ENCODE results near the gene MYMX. TPM values are rescaled to one million over a fixed set of nuclear protein-coding genes. Genes with fewer than 3 reads are reported as not detected.
A peak's percentile ranks its signal among the peaks of the same experiment; 100 is the strongest.

Gene MYMX
- total and polyA plus RNA-seq, 2 of the 13 experiments (the other 11 are each of a cell fraction or from before 2014, with no cell fraction given): not detected

DNA sequence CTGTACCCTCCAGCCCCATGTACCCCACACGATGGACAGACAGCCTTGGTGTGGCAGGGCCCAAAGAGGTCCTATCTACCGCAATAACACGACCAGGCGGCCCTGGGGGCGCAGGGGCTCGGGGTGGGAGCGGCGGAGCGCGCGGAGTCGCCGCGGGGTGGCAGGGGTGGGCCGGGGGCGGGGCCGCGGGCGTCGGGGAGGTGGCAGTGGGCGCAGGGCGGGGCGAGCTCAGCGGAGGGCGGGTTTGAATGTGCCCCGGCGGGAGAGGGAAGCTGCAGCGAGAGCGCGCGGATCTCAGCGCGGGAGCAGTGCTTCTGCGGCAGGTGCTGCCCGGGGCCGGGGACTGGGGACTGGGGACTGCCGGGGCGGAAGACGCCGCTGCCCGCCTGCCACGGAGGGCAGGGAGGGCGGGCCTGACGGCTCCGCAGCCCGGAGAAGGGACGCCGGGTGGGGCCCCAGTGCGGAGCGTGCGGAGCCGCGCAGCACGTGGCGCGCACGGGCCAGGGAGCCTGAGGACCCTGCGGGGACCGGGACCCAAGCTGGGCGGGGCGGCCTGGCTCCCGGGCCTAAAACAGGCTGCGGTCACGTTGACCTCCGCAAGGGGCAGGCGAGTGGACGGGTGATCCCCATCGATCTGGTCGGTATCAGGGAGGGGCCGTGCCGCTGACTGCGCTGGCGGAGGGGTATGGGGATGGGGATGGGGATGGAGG, 6.7 kb downstream of the MYMX start, which contains the start of gene SLC29A1 (continued):
- TF ChIP-seq KAT2B (IDR thresholded peaks at IDR 0.05; ENCODE audit: borderline replicate concordance, low read depth, low read length) (peak; percentile 70; the same call in 1 of the 2 replicates), SIX4 (CRISPR knock-in tag; IDR thresholded peaks at IDR 0.05) (0 out of 2 replicates have a peak, but pooled peaks have one; percentile 19), ZNF577 (CRISPR knock-in tag; IDR thresholded peaks at IDR 0.05; ENCODE audit: borderline replicate concordance, low read depth) (no peak), ZNF329 (CRISPR knock-in tag; IDR thresholded peaks at IDR 0.05; ENCODE audit: low read depth) (peak; percentile 39; the same call in 1 of the 2 replicates), PHF20 (CRISPR knock-in tag; IDR thresholded peaks at IDR 0.05) (peak; percentile 54; the same call in 1 of the 2 replicates), ZNF546 (CRISPR knock-in tag; conservative IDR thresholded peaks at IDR 0.05) (peak; percentile 88), REPIN1 (CRISPR knock-in tag; IDR thresholded peaks at IDR 0.05; ENCODE audit: borderline replicate concordance, low read depth) (peak; percentile 65; the same call in 1 of the 2 replicates), ZNF230 (CRISPR knock-in tag; IDR thresholded peaks at IDR 0.05) (peak; percentile 37; the same call in 1 of the 2 replicates), NPAS2 (CRISPR knock-in tag; IDR thresholded peaks at IDR 0.05; ENCODE audit: borderline replicate concordance) (no peak), ZNF446 (CRISPR knock-in tag; IDR thresholded peaks at IDR 0.05) (no peak), GATAD1 (CRISPR knock-in tag; IDR thresholded peaks at IDR 0.05) (no peak), ZFP90 (CRISPR knock-in tag; IDR thresholded peaks at IDR 0.05; ENCODE audit: borderline replicate concordance) (peak; percentile 47; the same call in 1 of the 2 replicates), GATAD2A (CRISPR knock-in tag; IDR thresholded peaks at IDR 0.05) (no peak), ZFY (CRISPR knock-in tag; IDR thresholded peaks at IDR 0.05) (peak; percentile 87), MXD4 (CRISPR knock-in tag; IDR thresholded peaks at IDR 0.05) (peak; percentile 81; the same call in 1 of the 2 replicates), ZNF430 (CRISPR knock-in tag; IDR thresholded peaks at IDR 0.05) (peak; percentile 59; the same call in 1 of the 2 replicates), PHF5A (CRISPR knock-in tag; IDR thresholded peaks at IDR 0.05; ENCODE audit: low read depth, unreplicated experiment) (peak; percentile 80), SALL1 (CRISPR knock-in tag; IDR thresholded peaks at IDR 0.05) (peak; percentile 77), NR2C2 (CRISPR knock-in tag; IDR thresholded peaks at IDR 0.05; ENCODE audit: borderline replicate concordance) (peak; percentile 60; the same call in 1 of the 2 replicates), TOPORS (CRISPR knock-in tag; IDR thresholded peaks at IDR 0.05) (no peak; the same call in 1 of the 2 replicates), MAZ (IDR thresholded peaks at IDR 0.05; ENCODE audit: borderline replicate concordance, low read depth, low read length) (0 out of 2 replicates have a peak, but pooled peaks have one; percentile 27), MAZ (CRISPR knock-in tag; IDR thresholded peaks at IDR 0.05; ENCODE audit: low read depth) (peak; percentile 71; the same call in 1 of the 2 replicates)
- TF ChIP-seq, protein P1, sequence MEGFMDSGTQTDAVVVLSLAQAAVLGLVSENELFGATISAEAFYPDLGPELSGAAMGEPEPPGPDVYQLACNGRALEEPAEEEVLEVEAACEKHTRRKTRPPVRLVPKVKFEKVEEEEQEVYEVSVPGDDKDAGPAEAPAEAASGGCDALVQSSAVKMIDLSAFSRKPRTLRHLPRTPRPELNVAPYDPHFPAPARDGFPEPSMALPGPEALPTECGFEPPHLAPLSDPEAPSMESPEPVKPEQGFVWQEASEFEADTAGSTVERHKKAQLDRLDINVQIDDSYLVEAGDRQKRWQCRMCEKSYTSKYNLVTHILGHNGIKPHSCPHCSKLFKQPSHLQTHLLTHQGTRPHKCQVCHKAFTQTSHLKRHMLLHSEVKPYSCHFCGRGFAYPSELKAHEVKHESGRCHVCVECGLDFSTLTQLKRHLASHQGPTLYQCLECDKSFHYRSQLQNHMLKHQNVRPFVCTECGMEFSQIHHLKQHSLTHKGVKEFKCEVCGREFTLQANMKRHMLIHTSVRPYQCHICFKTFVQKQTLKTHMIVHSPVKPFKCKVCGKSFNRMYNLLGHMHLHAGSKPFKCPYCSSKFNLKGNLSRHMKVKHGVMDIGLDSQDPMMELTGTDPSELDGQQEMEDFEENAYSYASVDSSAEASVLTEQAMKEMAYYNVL (CRISPR knock-in tag; IDR thresholded peaks at IDR 0.05; ENCODE audit: borderline replicate concordance): peak; percentile 8; the same call in 1 of the 2 replicates
- TF ChIP-seq, protein P2, sequence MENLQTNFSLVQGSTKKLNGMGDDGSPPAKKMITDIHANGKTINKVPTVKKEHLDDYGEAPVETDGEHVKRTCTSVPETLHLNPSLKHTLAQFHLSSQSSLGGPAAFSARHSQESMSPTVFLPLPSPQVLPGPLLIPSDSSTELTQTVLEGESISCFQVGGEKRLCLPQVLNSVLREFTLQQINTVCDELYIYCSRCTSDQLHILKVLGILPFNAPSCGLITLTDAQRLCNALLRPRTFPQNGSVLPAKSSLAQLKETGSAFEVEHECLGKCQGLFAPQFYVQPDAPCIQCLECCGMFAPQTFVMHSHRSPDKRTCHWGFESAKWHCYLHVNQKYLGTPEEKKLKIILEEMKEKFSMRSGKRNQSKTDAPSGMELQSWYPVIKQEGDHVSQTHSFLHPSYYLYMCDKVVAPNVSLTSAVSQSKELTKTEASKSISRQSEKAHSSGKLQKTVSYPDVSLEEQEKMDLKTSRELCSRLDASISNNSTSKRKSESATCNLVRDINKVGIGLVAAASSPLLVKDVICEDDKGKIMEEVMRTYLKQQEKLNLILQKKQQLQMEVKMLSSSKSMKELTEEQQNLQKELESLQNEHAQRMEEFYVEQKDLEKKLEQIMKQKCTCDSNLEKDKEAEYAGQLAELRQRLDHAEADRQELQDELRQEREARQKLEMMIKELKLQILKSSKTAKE (CRISPR knock-in tag; IDR thresholded peaks at IDR 0.05; ENCODE audit: borderline replicate concordance): peak; percentile 52; the same call in 1 of the 2 replicates
- TF ChIP-seq, protein P3, sequence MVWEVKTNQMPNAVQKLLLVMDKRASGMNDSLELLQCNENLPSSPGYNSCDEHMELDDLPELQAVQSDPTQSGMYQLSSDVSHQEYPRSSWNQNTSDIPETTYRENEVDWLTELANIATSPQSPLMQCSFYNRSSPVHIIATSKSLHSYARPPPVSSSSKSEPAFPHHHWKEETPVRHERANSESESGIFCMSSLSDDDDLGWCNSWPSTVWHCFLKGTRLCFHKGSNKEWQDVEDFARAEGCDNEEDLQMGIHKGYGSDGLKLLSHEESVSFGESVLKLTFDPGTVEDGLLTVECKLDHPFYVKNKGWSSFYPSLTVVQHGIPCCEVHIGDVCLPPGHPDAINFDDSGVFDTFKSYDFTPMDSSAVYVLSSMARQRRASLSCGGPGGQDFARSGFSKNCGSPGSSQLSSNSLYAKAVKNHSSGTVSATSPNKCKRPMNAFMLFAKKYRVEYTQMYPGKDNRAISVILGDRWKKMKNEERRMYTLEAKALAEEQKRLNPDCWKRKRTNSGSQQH (CRISPR knock-in tag; IDR thresholded peaks at IDR 0.05; ENCODE audit: low read depth): 0 out of 2 replicates have a peak, but pooled peaks have one; percentile 38
